Non-pigmented ciliary epithelial cell (primary cell): Measurements from ENCODE around the gene DDX31.

Source experiments
- DNase-seq: peaks from one replicate; pipeline ENCODE4 v3.0.0-alpha.2; 2010; ENCODE audit warnings: low read depth

The DDX31 gene

GRCh38 chr9:132594412-132594811 is 75.4 kb downstream of the DDX31 start:
- DNase-seq: no peak

- no peak for DNase-seq
Measured at GRCh38 chr9:132592451-132592850, 77.3 kb downstream of the DDX31 start.

- no peak for DNase-seq
Measured at GRCh38 chr9:132591751-132592314, 78.0 kb downstream of the DDX31 start.

GRCh38 chr9:132591244-132591643 is 78.5 kb downstream of the DDX31 start:
- DNase-seq: no peak

GRCh38 chr9:132590318-132591182 is 79.2 kb downstream of the DDX31 start:
- DNase-seq: no peak

- no peak for DNase-seq
Measured at GRCh38 chr9:132590037-132590317, 79.8 kb downstream of the DDX31 start.

- no peak for DNase-seq
Measured at GRCh38 chr9:132589148-132590036, 80.4 kb downstream of the DDX31 start.

GRCh38 chr9:132588501-132589147 is 81.2 kb downstream of the DDX31 start:
- no peak for DNase-seq

GRCh38 chr9:132588098-132588497 is 81.7 kb downstream of the DDX31 start:
- DNase-seq: no peak

- no peak for DNase-seq
Measured at GRCh38 chr9:132587592-132587955, 82.2 kb downstream of the DDX31 start.

- DNase-seq: no peak
Measured at GRCh38 chr9:132586830-132587591, 82.8 kb downstream of the DDX31 start.

GRCh38 chr9:132585954-132586829 is 83.6 kb downstream of the DDX31 start:
- DNase-seq: no peak

GRCh38 chr9:132584601-132585560 is 84.9 kb downstream of the DDX31 start:
- DNase-seq: no peak

GRCh38 chr9:132583584-132584304 is 86.0 kb downstream of the DDX31 start:
- DNase-seq: no peak

GRCh38 chr9:132582786-132583583 is 86.8 kb downstream of the DDX31 start:
- no peak for DNase-seq

GRCh38 chr9:132582276-132582785 is 87.5 kb downstream of the DDX31 start, which contains the start of gene BARHL1:
Gene BARHL1 (plus strand): TSS chr9:132582606. CDS start chr9:132582798, 192 bp downstream.
- DNase-seq: no peak

GRCh38 chr9:132579427-132579798 is 90.4 kb downstream of the DDX31 start:
- no peak for DNase-seq
